SU-DHL-6 (cell line): Measurements from ENCODE around the gene FUT1.

Experiments
- CTCF ChIP-seq: fragments of 200-600 bp; sonication (generic); IDR thresholded peaks from one replicate; pipeline ENCODE4 v1.5.1; 2017; ENCODE audit warnings: antibody characterized with exemption, mild to moderate bottlenecking, low read length, moderate library complexity; ENCODE audit not compliant: insufficient read depth, poor library complexity, severe bottlenecking
- EZH2phosphoT487 ChIP-seq: fragments of 200-600 bp; sonication (generic), shearing (Covaris generic); conservative IDR thresholded peaks from 2 replicates; pipeline ENCODE4 v1.6.1; 2018; ENCODE audit warnings: mild to moderate bottlenecking, antibody characterized with exemption, low read length, moderate library complexity, mixed read lengths

- no peak for TF ChIP-seq EZH2phosphoT487
- TF ChIP-seq CTCF, result no peak
Observed at GRCh38 chr19:48742096-48742495, 10.3 kb downstream of the FUT1 start.
